ENCODE data around the gene OAS3. TPM values are rescaled to one million over a fixed set of nuclear protein-coding genes. Genes with fewer than 3 reads are reported as not detected.

Gene OAS3
- polyA plus RNA-seq, 1 experiment: 6.7 TPM

DNA sequence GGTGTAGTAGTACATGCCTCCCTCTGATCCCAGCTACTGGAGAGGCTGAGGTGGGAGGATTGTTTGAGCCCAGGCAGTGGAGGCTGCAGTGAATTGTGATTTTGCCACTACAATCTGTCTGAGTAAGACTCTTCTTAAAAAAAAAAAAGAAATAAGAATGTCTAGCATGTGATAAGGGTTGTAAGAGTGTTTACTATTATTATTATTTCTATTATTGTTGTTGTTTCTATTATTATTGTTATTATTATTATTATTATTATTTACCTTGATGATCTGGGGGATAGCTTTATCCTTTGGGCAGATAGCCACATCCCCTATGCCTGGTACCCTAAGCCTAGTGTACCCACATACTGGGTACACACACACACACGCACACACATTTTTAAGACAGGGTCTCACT lies 4.3 kb downstream of the OAS3 start:
- no peaks in the 10 kb centered on the region for H3K27me3 ChIP-seq (ENCODE audit: control insufficient read depth, insufficient read depth, low read length)
- no peak overlapping the region for H3K4me3 ChIP-seq (ENCODE audit: low read depth, low read length)
- TF ChIP-seq, protein P1, sequence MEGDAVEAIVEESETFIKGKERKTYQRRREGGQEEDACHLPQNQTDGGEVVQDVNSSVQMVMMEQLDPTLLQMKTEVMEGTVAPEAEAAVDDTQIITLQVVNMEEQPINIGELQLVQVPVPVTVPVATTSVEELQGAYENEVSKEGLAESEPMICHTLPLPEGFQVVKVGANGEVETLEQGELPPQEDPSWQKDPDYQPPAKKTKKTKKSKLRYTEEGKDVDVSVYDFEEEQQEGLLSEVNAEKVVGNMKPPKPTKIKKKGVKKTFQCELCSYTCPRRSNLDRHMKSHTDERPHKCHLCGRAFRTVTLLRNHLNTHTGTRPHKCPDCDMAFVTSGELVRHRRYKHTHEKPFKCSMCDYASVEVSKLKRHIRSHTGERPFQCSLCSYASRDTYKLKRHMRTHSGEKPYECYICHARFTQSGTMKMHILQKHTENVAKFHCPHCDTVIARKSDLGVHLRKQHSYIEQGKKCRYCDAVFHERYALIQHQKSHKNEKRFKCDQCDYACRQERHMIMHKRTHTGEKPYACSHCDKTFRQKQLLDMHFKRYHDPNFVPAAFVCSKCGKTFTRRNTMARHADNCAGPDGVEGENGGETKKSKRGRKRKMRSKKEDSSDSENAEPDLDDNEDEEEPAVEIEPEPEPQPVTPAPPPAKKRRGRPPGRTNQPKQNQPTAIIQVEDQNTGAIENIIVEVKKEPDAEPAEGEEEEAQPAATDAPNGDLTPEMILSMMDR (IDR thresholded peaks at IDR 0.05; ENCODE audit: insufficient read depth, low read depth, low read length): no peak
- CTCF ChIA-PET: no interaction called here
- H3K36me3 ChIP-seq (ENCODE audit: control insufficient read depth, insufficient read depth, low read length): no peaks in the 10 kb centered on the region
- DNase-seq (ENCODE audit: low read depth): no peak
- POLR2A ChIA-PET: no interaction called here

DNA sequence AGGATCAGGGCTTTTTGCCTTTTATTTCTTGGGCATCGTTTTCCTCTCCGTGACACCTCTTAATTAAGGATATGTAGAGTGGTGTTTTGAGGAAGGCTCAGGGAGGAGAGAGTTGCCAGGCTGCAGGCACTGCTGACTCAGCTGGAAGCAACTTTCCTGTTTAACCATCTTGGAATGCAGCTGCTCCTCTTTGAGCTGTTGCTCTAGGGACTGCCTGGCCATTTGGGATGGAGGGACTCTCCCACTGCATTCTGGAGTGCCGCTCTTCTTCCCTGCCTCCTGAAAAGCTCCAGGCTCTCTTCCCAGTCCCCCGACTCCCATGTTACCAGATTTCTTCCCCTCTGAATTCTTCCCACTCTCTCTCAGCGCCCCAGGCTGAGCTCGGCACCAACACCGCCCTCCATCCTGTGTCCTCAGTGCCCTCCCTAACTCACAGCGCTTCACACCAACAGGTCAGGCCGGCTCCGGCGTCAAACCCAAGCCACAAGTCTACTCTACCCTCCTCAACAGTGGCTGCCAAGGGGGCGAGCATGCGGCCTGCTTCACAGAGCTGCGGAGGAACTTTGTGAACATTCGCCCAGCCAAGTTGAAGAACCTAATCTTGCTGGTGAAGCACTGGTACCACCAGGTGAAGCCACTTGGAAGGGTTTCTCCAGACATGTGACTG lies 5.9 kb downstream of the OAS3 start:
- no peak overlapping the region for H3K4me3 ChIP-seq (ENCODE audit: low read depth, low read length)
- ChIA-PET CTCF (interaction anchor here (0.5 kb wide), 1 partner anchor 69 kb away, joined by 3 read pairs; no protein-coding TSS in a partner anchor), POLR2A (no interaction called here)
- DNase-seq (ENCODE audit: low read depth): no peak
- H3K36me3 ChIP-seq (ENCODE audit: control insufficient read depth, insufficient read depth, low read length): no peaks in the 10 kb centered on the region
- no peaks in the 10 kb centered on the region for H3K27me3 ChIP-seq (ENCODE audit: control insufficient read depth, insufficient read depth, low read length)
- TF ChIP-seq, protein P1 (IDR thresholded peaks at IDR 0.05; ENCODE audit: insufficient read depth, low read depth, low read length): no peak

DNA sequence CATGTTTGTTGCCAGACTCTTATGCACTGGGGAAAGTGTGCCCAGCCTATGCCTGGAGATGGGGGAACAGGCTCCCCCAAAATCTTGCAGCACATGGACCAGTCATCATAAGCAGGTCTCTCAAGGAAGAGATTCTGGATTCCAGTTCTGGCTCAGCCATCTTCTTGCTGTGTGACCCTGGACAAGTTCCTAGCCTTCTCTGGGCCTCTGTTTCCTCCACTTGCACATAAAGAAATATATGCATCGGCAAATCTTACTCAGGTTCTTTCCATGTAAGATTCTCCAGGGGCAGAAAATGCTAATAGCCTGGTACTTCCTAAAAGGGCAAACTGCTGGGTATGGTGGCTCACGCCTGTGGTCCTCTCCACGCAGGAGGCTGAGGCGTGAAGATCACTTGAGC lies 7.2 kb downstream of the OAS3 start:
- POLR2A ChIA-PET: no interaction called here
- Histone ChIP-seq H3K27me3 (ENCODE audit: control insufficient read depth, insufficient read depth, low read length) (no peaks in the 10 kb centered on the region), H3K36me3 (ENCODE audit: control insufficient read depth, insufficient read depth, low read length) (no peaks in the 10 kb centered on the region), H3K4me3 (ENCODE audit: low read depth, low read length) (no peak overlapping the region)
- TF ChIP-seq, protein P1 (IDR thresholded peaks at IDR 0.05; ENCODE audit: insufficient read depth, low read depth, low read length): no peak
- CTCF ChIA-PET: no interaction called here
- DNase-seq (ENCODE audit: low read depth): no peak

DNA sequence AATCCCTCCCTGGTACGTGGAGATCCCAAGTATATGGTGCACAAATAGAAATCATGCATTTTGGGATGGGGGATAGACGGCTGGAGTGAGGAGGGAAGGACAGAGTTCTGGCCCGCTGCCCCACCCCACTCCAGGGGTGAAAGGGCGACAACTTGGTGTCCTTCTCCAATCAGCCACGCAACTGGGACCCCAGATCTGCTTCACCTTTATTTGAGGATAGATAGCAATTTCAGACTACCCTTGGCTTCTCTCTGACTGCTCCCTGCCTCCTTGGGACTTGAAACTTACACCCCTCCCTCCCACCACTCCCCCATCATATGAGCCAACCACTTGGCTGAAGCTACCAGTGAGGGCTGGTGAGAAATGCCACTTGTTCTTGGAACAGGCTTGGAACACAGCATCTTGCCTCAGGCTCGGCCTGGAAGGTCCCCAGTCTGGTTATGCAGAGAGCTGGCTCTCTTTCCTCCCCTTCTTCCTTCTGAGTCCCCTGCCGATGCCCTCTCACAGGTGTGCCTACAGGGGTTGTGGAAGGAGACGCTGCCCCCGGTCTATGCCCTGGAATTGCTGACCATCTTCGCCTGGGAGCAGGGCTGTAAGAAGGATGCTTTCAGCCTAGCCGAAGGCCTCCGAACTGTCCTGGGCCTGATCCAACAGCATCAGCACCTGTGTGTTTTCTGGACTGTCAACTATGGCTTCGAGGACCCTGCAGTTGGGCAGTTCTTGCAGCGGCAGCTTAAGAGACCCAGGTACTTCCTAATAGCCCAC lies 8.1 kb downstream of the OAS3 start:
- ChIA-PET POLR2A (no interaction called here), CTCF (interaction anchor here (0.5 kb wide), 1 partner anchor 26 kb away, joined by 3 read pairs; no protein-coding TSS in a partner anchor)
- DNase-seq (ENCODE audit: low read depth): no peak
- Histone ChIP-seq H3K4me3 (ENCODE audit: low read depth, low read length) (no peak overlapping the region), H3K36me3 (ENCODE audit: control insufficient read depth, insufficient read depth, low read length) (no peaks in the 10 kb centered on the region; the same call in 1 of the 2 replicates), H3K27me3 (ENCODE audit: control insufficient read depth, insufficient read depth, low read length) (no peaks in the 10 kb centered on the region)
- TF ChIP-seq, protein P1 (IDR thresholded peaks at IDR 0.05; ENCODE audit: insufficient read depth, low read depth, low read length): no peak

DNA sequence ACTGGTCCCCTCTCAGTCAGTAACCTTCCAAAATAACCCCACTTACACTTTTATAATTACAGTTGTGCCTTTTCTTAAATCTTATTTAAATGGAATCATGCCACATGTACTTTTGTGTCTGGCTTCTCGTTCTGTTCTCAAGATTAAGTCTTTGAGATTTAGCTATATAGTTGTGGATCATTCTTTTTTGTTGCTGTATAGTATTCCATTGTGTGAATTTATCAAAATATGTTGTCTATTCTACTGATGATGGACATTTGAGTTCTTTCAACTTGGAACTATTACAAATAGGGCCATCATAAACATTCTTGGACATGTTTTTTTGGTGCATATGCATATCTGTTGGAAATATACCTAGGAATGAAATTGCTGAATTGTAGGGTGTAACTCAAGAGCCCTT lies 9.0 kb downstream of the OAS3 start:
- CTCF ChIA-PET: no interaction called here
- Histone ChIP-seq H3K4me3 (ENCODE audit: low read depth, low read length) (no peak overlapping the region), H3K36me3 (ENCODE audit: control insufficient read depth, insufficient read depth, low read length) (no peaks in the 10 kb centered on the region; the same call in 1 of the 2 replicates), H3K27me3 (ENCODE audit: control insufficient read depth, insufficient read depth, low read length) (no peaks in the 10 kb centered on the region)
- TF ChIP-seq, protein P1 (IDR thresholded peaks at IDR 0.05; ENCODE audit: insufficient read depth, low read depth, low read length): no peak
- DNase-seq (ENCODE audit: low read depth): no peak
- POLR2A ChIA-PET: no interaction called here

All from BJ (cell line).